Hypothalamus (tissue), 51 donors: ENCODE measurements around the gene AGPAT4.
"Not testable (repeated sequence)": the region's sequence is repeated elsewhere in the genome, so short reads cannot be mapped to it uniquely, and the experiment has no call there.

Experiments
- DNase-seq, 51 donors: peaks; one replicate each; lab custom pipeline; 2025; lab: John Stamatoyannopoulos, UW

The AGPAT4 gene

GRCh38 chr6:161273752-161274487, at the start of gene AGPAT4:
Gene AGPAT4, minus strand, starts transcription at chr6:161274061. Its CDS starts 41,848 bp downstream, at chr6:161232213.
- peak in 41 of 51 donors; percentile 13 to 88 (median 57) for DNase-seq

- peak in 34 of 51 donors; percentile 5 to 88 (median 48) for DNase-seq
These were observed 45.4 kb upstream of the AGPAT4 start for GRCh38 chr6:161319231-161319630.

- DNase-seq, result peak in 38 of 51 donors; percentile 4 to 87 (median 41)
These were observed 44.6 kb upstream of the AGPAT4 start for GRCh38 chr6:161318456-161318855.

- no peak for DNase-seq
These were observed 42.7 kb upstream of the AGPAT4 start for GRCh38 chr6:161316531-161316930.

- DNase-seq, result not testable (repeated sequence)
These were observed 41.5 kb upstream of the AGPAT4 start for GRCh38 chr6:161315246-161315917.

- DNase-seq, result not testable (repeated sequence)
These were observed 40.8 kb upstream of the AGPAT4 start for GRCh38 chr6:161314541-161315245.

GRCh38 chr6:161313940-161314509, 40.2 kb upstream of the AGPAT4 start:
- DNase-seq, result no peak

- DNase-seq, result not testable (repeated sequence)
These were observed 39.6 kb upstream of the AGPAT4 start for GRCh38 chr6:161313475-161313874.

- DNase-seq, result not testable (repeated sequence)
These were observed 35.9 kb upstream of the AGPAT4 start for GRCh38 chr6:161309774-161310173.

GRCh38 chr6:161308075-161308655, 34.3 kb upstream of the AGPAT4 start:
- no peak for DNase-seq

- peak in 9 of 51 donors; percentile 6 to 46 (median 18) for DNase-seq
These were observed 32.0 kb upstream of the AGPAT4 start for GRCh38 chr6:161305860-161306259.

GRCh38 chr6:161303628-161304340, 29.9 kb upstream of the AGPAT4 start:
- no peak for DNase-seq

- DNase-seq, result no peak
These were observed 29.1 kb upstream of the AGPAT4 start for GRCh38 chr6:161302949-161303348.

- DNase-seq, result no peak
These were observed 27.5 kb upstream of the AGPAT4 start for GRCh38 chr6:161301338-161301737.

- no peak for DNase-seq
These were observed 27.0 kb upstream of the AGPAT4 start for GRCh38 chr6:161300823-161301222.

- no peak for DNase-seq
These were observed 25.9 kb upstream of the AGPAT4 start for GRCh38 chr6:161299726-161300125.

- DNase-seq, result no peak
These were observed 21.9 kb upstream of the AGPAT4 start for GRCh38 chr6:161295784-161296183.

- no peak for DNase-seq
These were observed 18.9 kb upstream of the AGPAT4 start for GRCh38 chr6:161292650-161293281.

GRCh38 chr6:161292145-161292544, 18.3 kb upstream of the AGPAT4 start:
- no peak for DNase-seq
